Panc1 (cell line): ENCODE data around the gene VAT1L. TPM values are rescaled to one million over a fixed set of nuclear protein-coding genes. Genes with fewer than 3 reads are reported as not detected.

Experiments
- ATAC-seq: fragments of 200-7000 bp; cut with Tn5 transposase; 2 replicates; pipeline ENCODE4 v1.9.1; 2020; ENCODE audit warnings: mild to moderate bottlenecking, moderate library complexity
- BruUV-seq: library from RNA; stranded (reverse); fragments of 400-500 nt; replicated peaks from 2 replicates; lab custom pipeline; 2021; lab: Mats Ljungman, UMichigan
- CTCF ChIA-PET: fragments of 300-600 bp; sonication (Branson Sonifier 250); formaldehyde crosslinking; loops from one replicate; lab custom pipeline; 2022; ENCODE audit warnings: antibody characterized with exemption; lab: Charles Lee
- POLR2A ChIA-PET: fragments of 300-600 bp; sonication (Branson Sonifier 250); formaldehyde crosslinking; loops from one replicate; lab custom pipeline; 2022; ENCODE audit warnings: antibody characterized with exemption; lab: Charles Lee
- DNase-seq: peaks from one replicate; pipeline ENCODE4 v3.0.0-alpha.2; 2010; ENCODE audit warnings: low read depth, low spot score
- H3K27ac ChIP-seq: 2 replicates; pipeline ENCODE4 v1.5.1; 2011; ENCODE audit warnings: mild to moderate bottlenecking, low read length, inconsistent platforms
- H3K27me3 ChIP-seq: fragments of 200-500 bp; sonication (Bioruptor generic); 2 replicates; pipeline ENCODE4 v1.6.0; 2014; ENCODE audit warnings: low read length, inconsistent platforms; ENCODE audit not compliant: control insufficient read depth, insufficient read depth
- H3K36me3 ChIP-seq: fragments of 200-500 bp; sonication (Bioruptor generic); 2 replicates; pipeline ENCODE4 v1.5.1; 2014; ENCODE audit warnings: inconsistent platforms, mild to moderate bottlenecking, low read length, moderate library complexity; ENCODE audit not compliant: control insufficient read depth, insufficient read depth
- H3K4me1 ChIP-seq: 2 replicates; pipeline ENCODE4 v1.5.1; 2011; ENCODE audit warnings: inconsistent platforms, mild to moderate bottlenecking, low read length, moderate library complexity; ENCODE audit not compliant: control insufficient read depth, insufficient read depth
- H3K4me3 ChIP-seq, 2 experiments: 2 replicates each; pipeline ENCODE4 v1.5.1; 2011 to 2012; ENCODE audit warnings: low read depth in 2 of 2, low read length in 2 of 2, mild to moderate bottlenecking in 2 of 2, inconsistent platforms in 1 of 2, moderate library complexity in 1 of 2
- H3K9me3 ChIP-seq: fragments of 200-500 bp; sonication (Bioruptor generic); 2 replicates; pipeline ENCODE4 v1.5.1; 2014; ENCODE audit warnings: low read depth, mild to moderate bottlenecking, inconsistent platforms, low read length, moderate library complexity; ENCODE audit not compliant: control insufficient read depth, insufficient read depth
- CTCF ChIP-seq: fragments of 450-650 bp; IDR thresholded peaks from 2 replicates; pipeline ENCODE4 v1.5.1; 2017; ENCODE audit warnings: mild to moderate bottlenecking
- POLR2AphosphoS5 ChIP-seq: IDR thresholded peaks from 2 replicates; pipeline ENCODE4 v1.6.1; 2012; ENCODE audit warnings: mild to moderate bottlenecking, low read depth, low read length, moderate library complexity
- REST ChIP-seq, 2 experiments: IDR thresholded peaks; 2 replicates each; pipeline ENCODE4 v1.6.1; 2011 to 2012; ENCODE audit warnings: low read depth in 2 of 2, control low read depth in 1 of 2, low read length in 1 of 2, mild to moderate bottlenecking in 1 of 2, moderate library complexity in 1 of 2; ENCODE audit not compliant: insufficient read depth in 1 of 2
- SIN3A ChIP-seq: IDR thresholded peaks from 2 replicates; pipeline ENCODE4 v1.6.1; 2012; ENCODE audit warnings: low read depth, mild to moderate bottlenecking, low read length, moderate library complexity, borderline replicate concordance; ENCODE audit not compliant: insufficient read depth
- TCF7L2 ChIP-seq: IDR thresholded peaks from 2 replicates; pipeline ENCODE4 v1.6.1; 2011; ENCODE audit warnings: mild to moderate bottlenecking, low read depth, low read length, inconsistent platforms
- in situ Hi-C: cut with HindIII; loops from 2 replicates; pipeline ENCODE4 v1.10.0; 2016; ENCODE audit warnings: low sequenced_read_pairs, low pct_unique_long_range_greater_than_20kb
- intact Hi-C: fragments of 100-400 bp; cut with micrococcal nuclease; formaldehyde crosslinking; loops from one replicate; pipeline ENCODE4 v1.10.0; 2022; ENCODE audit not compliant: unreplicated experiment
- total RNA-seq: library from RNA; stranded (reverse); gene quantifications from one replicate; pipeline ENCODE4 v1.2.1, GENCODE V29; 2021; ENCODE audit not compliant: unreplicated experiment

Gene VAT1L
- total RNA-seq, 1 experiment from 2014 or later = not detected

- peaks cover 2% of the 10 kb centered on the region; the same call in 1 of the 2 replicates for H3K27me3 ChIP-seq
- H3K4me1 ChIP-seq = no peaks in the 10 kb centered on the region
- H3K36me3 ChIP-seq = no peaks in the 10 kb centered on the region
- in situ Hi-C loops (no loop called here), intact Hi-C loops (no loop called here)
- no peak overlapping the region for H3K27ac ChIP-seq
- DNase-seq (no peak), ATAC-seq (no peak)
- no peak overlapping the region for H3K4me3 ChIP-seq
- BruUV-seq = no TSS peak
- H3K9me3 ChIP-seq = no peaks in the 10 kb centered on the region
- ChIA-PET CTCF (no interaction called here), POLR2A (no interaction called here)
- TF ChIP-seq CTCF = no peak
- no peak for TF ChIP-seq REST (IDR thresholded peaks at IDR 0.05; ENCODE audit: insufficient read depth in 1 of 2, low read depth in 2 of 2, low read length in 1 of 2)
- no peak for TF ChIP-seq TCF7L2
- no peak for TF ChIP-seq POLR2AphosphoS5
- TF ChIP-seq SIN3A = no peak
Observed at GRCh38 chr16:77801817-77802216, 13.5 kb downstream of the VAT1L start.

DNA sequence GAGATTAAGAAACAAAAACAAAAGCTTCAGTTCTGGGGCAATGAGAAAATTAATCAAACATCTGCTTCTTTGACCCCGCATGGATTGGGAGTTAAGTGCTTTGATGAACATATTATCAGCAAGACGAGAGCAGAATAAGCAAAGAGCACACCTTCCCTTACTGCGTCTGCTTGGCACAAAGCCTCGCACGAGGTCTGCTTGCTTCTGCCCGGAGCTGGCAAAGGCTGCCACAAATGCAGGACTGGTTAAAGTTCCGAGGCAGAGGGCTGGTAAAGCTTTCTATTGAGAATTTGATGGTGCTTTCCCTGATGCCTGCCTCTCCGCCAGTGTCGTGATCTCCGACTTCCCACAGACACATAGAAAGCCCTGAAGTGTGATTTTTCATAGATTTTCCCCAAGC lies 17.0 kb downstream of the VAT1L start:
- ChIA-PET CTCF (no interaction called here), POLR2A (no interaction called here)
- Histone ChIP-seq H3K9me3 (no peaks in the 10 kb centered on the region), H3K36me3 (no peaks in the 10 kb centered on the region), H3K4me1 (no peaks in the 10 kb centered on the region), H3K4me3 (no peak overlapping the region), H3K27ac (no peak overlapping the region), H3K27me3 (peaks cover 2% of the 10 kb centered on the region; the same call in 1 of the 2 replicates)
- TF ChIP-seq TCF7L2 = no peak
- TF ChIP-seq POLR2AphosphoS5 = no peak
- no peak for TF ChIP-seq REST (IDR thresholded peaks at IDR 0.05; ENCODE audit: insufficient read depth in 1 of 2, low read depth in 2 of 2, low read length in 1 of 2)
- TF ChIP-seq SIN3A = no peak
- TF ChIP-seq CTCF = no peak
- intact Hi-C loops = no loop called here
- BruUV-seq = no TSS peak
- in situ Hi-C loops = no loop called here
- ATAC-seq (no peak), DNase-seq (no peak)
